Dedifferentiated amniotic fluid mesenchymal stem cell (primary cell): ENCODE measurements around the gene CAVIN2.

Experiments
- DNase-seq: peaks from one replicate; pipeline ENCODE4 v3.0.0-alpha.2; 2016; ENCODE audit errors: extremely low spot score

The CAVIN2 gene

GRCh38 chr2:191839918-191840804, 6.7 kb downstream of the CAVIN2 start:
- DNase-seq: no peak

- DNase-seq: no peak
These were observed 8.4 kb downstream of the CAVIN2 start for GRCh38 chr2:191838526-191838925.

GRCh38 chr2:191836853-191837769, 9.8 kb downstream of the CAVIN2 start:
- no peak for DNase-seq

- no peak for DNase-seq
These were observed 10.4 kb downstream of the CAVIN2 start for GRCh38 chr2:191836471-191836852.

- DNase-seq: no peak
These were observed 11.1 kb downstream of the CAVIN2 start for GRCh38 chr2:191835539-191836350.

GRCh38 chr2:191835100-191835499, 11.8 kb downstream of the CAVIN2 start:
- DNase-seq: no peak

- DNase-seq: no peak
These were observed 13.5 kb downstream of the CAVIN2 start for GRCh38 chr2:191833356-191833755.

- no peak for DNase-seq
These were observed 14.2 kb downstream of the CAVIN2 start for GRCh38 chr2:191832668-191833067.

GRCh38 chr2:191831410-191831994, 15.4 kb downstream of the CAVIN2 start:
- DNase-seq: no peak

GRCh38 chr2:191824398-191824797, 22.5 kb downstream of the CAVIN2 start:
- DNase-seq: no peak

- no peak for DNase-seq
These were observed 25.8 kb downstream of the CAVIN2 start for GRCh38 chr2:191821078-191821477.

GRCh38 chr2:191818725-191819350, 28.1 kb downstream of the CAVIN2 start:
- no peak for DNase-seq

GRCh38 chr2:191818133-191818532, 28.8 kb downstream of the CAVIN2 start:
- DNase-seq: no peak

GRCh38 chr2:191815010-191815409, 31.9 kb downstream of the CAVIN2 start:
- no peak for DNase-seq

GRCh38 chr2:191813943-191814342, 32.9 kb downstream of the CAVIN2 start:
- no peak for DNase-seq

GRCh38 chr2:191811807-191812602, 34.9 kb downstream of the CAVIN2 start:
- DNase-seq: peak; percentile 86

GRCh38 chr2:191806396-191806795, 40.5 kb downstream of the CAVIN2 start:
- no peak for DNase-seq

- no peak for DNase-seq
These were observed 42.1 kb downstream of the CAVIN2 start for GRCh38 chr2:191804766-191805165.

- no peak for DNase-seq
These were observed 43.9 kb downstream of the CAVIN2 start for GRCh38 chr2:191803007-191803406.

- DNase-seq: no peak
These were observed 44.7 kb downstream of the CAVIN2 start for GRCh38 chr2:191802180-191802579.
